CD4-positive, alpha-beta T cell treated with Interferon alpha-2 for 1 hour (primary cell): ENCODE measurements around the gene DVL1.
"Not testable (repeated sequence)": the region's sequence is repeated elsewhere in the genome, so short reads cannot be mapped to it uniquely, and the experiment has no call there.

Experiments used
- DNase-seq, 2 donors: peaks; one replicate each; pipeline ENCODE4 v3.0.0-alpha.2; 2020 to 2022

Gene DVL1

GRCh38 chr1:1373051-1373814, 24.0 kb upstream of the DVL1 start:
- DNase-seq = no peak

- DNase-seq = peak; percentile 68 to 79
Measured at GRCh38 chr1:1371746-1372711, 22.8 kb upstream of the DVL1 start.

DNA sequence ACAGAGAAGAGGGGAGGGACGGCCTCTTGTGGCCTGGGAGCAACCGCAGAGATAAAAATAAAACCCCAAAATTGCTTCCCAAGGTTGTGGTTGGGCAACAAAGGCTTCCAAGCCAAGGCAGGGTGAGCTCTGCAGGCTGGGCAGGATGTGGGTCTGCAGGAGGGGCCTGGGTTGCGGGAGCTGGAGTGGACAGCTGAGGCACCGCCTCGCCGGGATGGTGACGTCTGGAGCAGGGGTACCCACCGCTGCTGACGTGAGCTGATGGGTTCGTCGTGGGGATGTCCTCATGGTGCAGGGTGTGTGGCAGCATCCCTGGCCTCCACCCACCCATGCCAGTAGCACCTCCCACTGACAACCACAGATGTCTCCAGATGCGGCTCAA, 22.1 kb upstream of the DVL1 start:
- peak; percentile 74 to 86 for DNase-seq

DNA sequence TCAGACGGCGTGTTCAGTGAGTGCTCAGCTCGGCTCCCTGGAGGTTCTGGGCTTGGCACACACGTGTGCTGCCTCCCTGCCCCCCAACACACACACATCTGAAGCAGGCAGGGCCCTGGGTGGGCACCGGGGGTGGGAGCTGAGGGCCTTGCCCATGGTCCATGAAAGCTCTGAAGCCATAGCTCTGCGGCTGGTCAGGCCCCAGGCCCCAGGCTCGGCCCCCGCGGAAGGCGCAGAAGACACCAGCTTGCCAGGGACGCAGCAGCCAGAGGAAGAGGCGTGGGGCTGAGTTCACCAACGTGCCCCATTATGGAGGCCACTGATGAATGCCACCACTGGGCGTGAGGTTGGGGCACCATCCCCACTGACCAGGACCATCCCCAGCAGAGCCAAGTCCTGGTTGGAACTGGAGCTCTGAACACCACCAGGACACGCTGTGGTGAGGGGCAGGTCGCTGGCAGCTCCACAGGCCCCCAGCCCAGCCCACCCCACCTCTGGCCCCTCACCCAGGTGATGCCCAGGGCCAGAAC, 21.6 kb upstream of the DVL1 start:
- no peak for DNase-seq

DNA sequence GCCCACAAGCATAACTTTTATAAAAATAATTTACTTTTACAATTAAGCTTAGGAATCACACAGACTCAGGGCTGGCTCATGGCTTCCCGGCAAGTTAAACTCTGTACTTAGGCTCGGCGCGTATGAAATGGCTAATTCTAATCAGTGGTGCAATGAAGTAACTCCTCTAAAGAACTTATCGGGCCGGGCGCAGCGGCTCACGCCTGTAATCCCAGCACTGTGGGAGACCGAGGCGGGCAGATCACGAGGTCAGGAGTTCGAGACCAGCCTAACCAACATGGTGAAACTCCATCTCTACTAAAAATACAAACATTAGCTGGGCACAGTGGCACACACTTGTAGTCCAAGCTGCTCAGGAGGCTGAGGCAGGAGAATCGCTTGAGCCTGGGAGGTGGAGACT, 20.9 kb upstream of the DVL1 start:
- DNase-seq = not testable (repeated sequence)

GRCh38 chr1:1367315-1367714, 18.1 kb upstream of the DVL1 start:
- no peak for DNase-seq

GRCh38 chr1:1366699-1367066, 17.5 kb upstream of the DVL1 start:
- DNase-seq = no peak

DNA sequence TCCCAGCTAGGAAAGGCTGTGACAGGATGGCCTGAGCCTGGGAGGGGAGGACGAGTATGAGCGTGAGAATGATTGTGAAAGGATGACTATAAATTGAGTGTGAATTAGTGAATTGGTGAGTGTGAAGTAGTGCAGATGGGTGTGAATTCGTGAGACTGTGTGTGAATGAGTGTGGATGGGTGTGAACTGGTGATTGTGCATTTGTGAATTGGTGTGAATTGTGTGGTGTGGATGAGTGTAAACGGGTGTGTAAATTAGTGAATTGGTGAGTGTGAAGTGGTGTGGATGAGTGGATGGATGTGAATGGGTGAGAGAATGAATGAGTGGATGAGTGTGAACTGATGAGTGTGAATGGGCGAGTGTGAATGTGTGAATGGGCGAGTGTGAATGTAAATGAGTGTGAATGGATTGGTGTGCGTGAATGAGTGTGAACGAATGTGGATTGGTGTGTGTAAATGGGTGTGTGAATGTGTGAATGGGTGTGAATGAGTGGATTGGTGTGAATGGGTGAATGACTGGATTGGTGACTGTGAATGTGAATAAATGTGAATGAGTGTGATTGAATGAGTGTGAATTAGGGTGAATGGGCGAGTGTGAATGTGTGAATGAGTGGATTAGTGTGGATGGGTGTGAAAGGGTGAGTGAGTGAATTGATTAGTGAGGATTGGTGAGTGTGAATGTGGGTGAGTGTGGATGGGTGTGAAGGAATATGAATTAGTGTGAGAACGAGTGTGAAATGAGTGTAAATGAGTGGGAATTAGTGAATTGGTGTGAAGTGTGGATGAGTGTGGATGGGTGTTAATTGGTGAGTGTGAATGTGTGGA, 16.9 kb upstream of the DVL1 start:
- DNase-seq = no peak

DNA sequence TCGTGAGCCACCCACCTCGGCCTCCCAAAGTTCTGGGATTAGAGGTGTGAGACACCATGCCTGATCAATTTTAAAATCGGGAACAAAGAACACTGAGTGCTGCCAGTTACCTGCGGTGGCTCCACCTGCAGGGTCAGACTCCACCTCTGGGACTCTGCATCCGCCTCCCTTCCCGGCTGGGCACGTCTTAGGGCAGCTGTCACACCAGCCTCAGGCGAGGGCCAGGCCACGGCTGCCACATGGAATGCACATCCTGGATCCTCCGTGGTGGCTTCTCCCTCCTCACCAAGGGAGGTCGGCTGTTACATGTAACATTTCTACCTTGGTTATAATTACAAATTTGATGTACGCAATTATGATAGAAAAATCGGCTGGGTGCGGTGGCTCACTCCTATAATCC, 15.0 kb upstream of the DVL1 start:
- DNase-seq = no peak

DNA sequence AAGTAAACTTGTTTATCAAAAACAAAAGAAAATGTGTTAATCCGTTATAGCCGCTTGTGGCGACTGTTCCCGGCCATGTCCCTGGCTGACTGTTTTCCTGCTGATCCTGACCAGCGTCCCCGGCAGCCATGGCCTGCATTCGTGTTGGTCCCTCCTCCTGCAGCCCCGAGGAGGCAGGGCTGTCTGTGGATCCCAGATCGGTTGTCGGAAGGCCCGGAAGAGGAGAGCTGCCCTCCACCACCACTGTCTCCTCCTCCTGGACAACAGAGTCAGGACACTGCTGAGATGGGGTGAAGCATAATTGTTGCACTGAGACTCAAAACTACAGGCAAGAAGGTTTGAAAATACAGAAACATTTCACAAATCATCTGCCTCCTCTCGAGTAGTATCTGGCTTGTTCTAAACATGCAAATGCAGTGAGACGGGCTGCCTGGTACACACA, 12.8 kb upstream of the DVL1 start:
- DNase-seq = no peak

DNA sequence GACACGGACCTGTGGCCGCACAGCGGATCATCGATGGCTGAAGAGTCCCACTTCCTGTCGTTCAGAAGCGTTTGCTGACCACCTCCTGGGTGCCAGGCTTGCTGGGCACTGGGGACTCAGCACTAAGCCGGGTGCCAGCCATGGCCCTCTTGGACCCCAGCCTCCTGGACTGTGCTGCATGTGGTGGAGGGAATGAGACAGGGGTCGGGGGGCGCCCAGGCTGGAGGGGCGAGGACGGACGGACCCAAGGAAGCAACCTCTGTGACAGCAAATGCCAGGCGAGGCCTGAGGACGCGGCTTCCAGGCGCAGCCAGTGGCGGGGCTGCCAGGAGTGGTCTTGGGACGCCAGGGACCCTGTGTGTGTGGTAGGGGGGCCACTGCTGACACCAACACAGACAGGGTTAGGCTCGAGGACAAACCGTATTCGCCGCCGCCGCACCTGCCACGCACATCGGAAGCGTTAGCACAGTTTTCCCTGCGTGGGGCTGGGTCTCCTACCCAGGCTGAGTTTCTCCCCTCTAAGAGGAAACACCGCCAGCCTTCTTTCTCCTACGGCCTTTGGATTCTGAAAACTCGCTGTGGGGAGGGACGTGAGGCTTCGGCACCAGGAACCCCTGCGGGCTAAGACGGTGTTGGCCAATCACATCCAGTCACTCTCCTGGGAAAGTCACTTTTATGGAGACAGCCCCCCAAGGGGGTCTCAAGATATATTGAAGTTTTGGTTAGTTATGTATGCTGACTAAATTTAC, 12.2 kb upstream of the DVL1 start:
- DNase-seq = no peak

DNA sequence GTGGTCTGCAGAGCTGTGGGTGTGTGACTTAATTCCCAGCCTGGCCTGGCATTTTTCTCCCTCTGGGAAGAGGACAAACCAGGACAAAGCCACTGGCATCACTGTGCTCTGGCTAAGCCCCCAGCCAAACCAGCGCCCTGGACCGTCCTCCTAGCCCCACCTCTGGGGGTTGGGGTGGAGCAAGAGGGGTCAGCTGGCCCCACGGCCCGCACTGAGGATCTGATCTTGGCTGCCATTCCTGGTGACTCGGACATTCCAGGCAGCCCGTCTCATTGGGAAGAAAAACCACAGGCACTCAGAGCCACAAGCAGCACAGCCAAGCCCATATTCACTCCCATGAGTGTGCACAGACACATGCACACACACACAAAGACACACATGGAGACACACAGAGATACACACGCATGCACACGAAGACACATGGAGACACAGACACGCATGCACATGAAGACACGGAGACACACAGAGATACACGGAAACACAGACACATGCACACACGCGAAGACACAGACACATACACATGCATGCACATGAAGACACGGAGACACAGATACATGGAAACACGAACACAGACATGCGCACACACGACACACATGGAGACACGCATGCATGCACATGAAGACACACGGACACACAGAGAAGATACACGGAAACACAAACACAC, 11.4 kb upstream of the DVL1 start:
- DNase-seq = no peak

DNA sequence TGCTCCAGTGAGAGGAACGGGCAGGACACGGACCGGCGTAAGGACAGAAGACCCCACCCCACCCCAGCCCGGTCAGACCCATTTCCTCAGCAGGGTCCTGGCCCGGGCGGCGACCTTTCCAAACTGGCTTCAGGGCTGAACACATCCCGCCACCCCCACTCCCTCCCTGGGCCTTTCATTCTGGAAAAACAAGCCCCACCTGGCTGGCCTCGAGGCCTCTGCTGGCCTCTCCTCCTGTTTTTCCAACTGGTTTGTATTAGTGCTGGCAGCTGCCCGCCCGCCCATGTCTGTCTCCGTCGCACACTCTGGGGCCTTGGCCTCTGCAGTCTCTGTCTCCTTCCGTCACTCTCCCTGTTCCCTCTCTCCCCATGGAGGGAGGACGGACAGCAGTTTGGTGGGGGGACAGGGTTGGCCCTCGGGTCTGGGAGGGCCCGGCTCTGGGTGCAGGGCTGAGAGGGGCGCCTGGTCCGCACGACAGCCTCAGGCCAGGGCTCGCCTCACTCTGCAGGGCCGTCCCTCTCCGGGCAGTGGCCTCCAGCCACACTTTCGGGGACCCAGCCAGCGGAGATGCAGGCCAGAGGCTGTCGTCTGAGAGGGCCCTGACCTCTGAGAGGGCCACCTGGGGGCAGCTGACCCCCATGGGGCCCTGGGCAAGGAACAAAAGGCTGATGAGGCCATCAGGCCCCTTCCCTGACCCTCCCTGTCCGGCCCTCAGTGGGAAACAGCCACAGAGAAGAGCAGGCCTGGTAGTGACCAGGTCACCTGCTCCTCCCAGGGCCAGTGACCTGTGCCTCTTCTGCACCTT, 10.6 kb upstream of the DVL1 start:
- no peak for DNase-seq

- no peak for DNase-seq
Measured at GRCh38 chr1:1359308-1359663, 10.1 kb upstream of the DVL1 start.

DNA sequence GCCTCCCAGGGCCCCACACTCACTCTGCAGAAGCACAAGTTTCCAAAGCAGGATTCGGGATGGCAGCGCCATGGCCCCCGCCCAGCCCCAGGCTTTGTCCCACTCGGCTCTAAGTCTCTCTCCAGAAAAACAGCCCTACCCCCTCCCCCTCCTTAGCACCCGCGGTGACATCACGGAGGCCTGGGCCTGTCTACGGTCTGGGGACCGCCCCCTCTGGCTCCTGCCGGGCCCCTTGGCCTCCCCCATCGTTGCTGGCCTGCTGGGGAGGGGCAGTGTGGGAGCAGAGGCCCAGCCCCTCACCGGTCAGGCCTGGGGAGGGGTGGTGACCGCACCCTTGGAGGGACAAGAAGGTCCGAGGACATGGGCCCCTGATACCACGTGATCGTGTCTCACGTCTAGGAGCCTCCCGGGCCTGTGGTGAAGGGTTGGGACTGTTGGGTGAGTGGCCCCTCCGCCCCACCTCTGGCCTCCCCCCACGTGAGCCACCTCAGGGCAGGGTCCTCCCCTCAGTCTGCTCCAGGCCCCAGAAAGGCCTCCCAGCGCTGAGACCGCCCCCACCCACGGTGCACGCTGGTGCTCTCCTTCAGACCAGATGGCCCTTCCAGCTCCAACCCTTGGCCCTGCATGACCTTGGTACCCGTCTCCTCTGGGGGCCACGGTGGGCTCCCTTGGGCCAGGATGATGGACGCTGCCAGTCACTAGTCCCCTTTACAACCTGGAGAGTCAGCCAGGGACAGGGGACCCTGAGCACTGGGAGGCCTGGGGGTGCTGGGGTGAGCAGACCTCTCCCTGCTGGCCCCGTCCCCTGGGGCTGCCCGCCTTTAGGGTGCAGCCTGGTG, 9.4 kb upstream of the DVL1 start, which contains the start of gene MXRA8:
TSS of gene MXRA8 (minus strand) at position 123 of the 839 bp plus-strand sequence. CDS start at position 72, 51 bp downstream.
- DNase-seq = no peak

GRCh38 chr1:1357871-1358432, 8.7 kb upstream of the DVL1 start:
- no peak for DNase-seq

DNA sequence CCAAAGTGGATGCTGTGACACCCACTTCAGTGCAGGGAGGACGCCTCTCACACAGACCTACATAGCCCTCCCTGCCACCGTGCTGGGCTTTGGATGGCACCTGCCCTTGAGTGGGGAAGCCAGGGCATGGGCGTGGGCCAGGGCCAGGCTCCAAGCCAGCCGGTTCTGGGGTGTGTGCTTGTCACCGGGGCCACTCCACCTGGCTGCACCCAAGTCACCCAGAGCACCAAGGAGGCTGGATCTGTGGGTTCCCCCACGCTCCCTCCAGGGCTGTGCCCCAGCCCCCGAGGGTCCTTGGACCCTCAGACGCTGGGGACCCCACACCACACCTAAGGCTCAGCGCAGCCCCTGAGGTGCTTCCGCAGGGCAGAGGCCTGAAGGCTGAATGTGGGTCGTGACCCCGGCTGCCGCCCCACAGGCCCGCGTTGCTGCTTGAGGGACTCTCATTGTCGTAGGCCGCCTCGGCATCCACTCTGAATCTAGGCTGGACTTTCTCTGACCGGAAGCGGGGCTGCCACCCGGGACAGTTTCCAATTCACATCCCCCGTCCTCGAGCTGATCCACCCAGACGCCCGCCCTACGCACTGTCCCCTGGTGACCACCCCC, 7.7 kb upstream of the DVL1 start:
- DNase-seq = no peak

GRCh38 chr1:1356166-1356795, 7.1 kb upstream of the DVL1 start:
- no peak for DNase-seq
